HG03565 (cell line): ENCODE measurements around the gene LIN37.
"Not testable (repeated sequence)": the region's sequence is repeated elsewhere in the genome, so short reads cannot be mapped to it uniquely, and the experiment has no call there.

Experiments
- ATAC-seq: cut with Tn5 transposase; IDR thresholded peaks from one replicate; pipeline ENCODE4 v1.9.1; 2021; ENCODE audit warnings: mild to moderate bottlenecking, moderate library complexity; ENCODE audit not compliant: unreplicated experiment

Gene LIN37

DNA sequence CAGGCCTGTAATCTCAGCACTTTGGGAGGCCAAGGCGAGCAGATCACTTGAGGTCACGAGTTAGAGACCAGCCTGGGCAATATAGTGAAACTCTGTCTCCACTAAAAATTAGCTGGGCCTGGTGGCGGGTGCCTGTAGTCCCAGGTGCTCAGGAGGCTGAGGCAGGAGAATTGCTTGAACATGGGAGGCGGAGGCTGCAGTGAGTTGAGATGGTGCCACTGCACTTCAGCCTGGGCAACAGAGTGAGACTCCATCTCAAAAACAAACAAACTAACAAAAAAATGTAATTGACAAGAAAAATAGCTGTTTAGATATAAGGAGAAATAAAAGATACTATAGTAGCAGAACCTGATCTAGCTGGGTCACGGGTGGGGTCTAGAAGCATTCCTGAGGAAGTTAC, 24.0 kb downstream of the LIN37 start:
- not testable (repeated sequence) for ATAC-seq

DNA sequence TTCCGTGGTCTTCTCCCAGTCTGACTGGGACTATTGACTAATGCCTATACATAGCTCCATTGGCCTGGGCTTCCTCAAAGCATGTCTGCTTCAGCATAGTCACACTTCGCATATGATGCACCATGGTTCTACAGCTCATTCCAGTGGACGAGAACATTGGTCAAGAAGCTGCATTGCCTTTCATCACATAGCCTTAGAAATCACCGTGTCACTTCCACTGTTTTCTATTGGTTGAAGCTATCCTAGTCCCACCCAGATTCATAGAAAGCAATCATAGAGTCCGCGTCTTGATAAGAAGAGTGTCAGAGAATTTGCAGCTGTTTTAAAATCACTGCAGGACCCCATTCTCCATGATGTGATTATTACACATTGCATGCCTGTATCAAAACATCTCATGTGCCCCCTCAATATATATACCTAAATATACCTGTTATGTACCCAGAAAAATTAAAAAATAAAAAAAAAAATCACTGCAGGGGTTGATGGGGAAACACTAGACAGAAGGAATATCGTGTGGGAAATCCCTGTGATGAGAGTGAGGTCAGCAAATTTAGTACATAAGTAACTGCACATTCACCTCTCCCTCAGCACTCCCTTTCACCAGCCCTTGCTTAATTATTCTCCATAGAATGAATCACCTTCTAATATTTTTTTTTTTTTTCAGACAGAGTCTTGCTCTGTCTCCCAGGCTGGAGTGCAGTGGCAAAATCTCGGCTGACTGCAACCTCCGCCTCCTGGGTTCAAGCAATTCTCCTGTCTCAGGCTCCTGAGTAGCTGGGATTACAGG, 24.8 kb downstream of the LIN37 start:
- no peak for ATAC-seq

DNA sequence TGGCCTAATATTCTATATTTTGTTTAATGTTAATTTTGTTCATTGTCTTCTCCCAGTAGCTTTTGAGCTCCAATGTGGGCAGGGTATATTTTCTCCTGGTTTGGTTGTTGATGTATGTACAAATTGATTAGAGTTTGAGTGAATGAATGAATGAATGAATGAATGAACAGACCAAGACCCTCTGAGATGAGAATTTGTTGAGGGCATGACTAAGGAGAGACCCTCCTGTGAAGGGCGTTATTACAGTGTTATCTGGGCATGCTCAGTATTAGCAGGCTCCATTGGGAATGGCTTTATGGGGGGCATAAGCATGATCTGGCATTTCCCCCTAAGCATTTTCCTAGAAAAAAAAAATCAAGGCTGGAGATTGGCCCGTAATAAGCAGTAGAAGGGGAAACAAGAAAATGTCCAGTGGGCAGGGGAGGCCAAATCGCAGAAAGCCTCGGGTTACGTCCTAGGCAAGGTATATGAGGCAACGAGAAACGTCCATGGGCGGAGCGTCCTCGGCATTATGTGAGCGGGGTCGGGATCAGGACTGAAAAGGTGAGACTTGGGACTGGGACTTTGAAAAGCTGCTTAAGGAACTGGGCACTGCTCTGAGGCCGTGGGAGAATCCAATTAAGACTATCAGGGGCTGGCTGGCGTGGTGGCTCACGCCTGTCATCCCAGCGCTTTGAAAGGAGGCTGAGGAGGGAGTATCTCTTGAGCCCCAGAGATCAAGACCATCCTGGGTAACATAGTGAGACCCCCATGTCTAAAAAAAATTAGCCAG, 26.1 kb downstream of the LIN37 start:
- ATAC-seq: no peak

DNA sequence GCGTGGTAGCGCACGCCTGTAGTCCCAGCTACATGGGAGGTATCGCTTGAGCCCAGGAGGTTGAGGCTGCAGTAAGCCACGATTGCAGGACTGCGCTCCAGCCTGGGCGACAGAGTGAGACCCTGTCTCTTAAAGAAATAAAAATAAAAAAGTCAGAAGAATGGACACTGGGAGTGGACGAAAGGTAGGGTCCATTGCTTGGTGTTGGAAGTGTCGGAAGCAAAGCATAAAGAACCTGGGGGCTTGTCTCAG, 26.6 kb downstream of the LIN37 start:
- no peak for ATAC-seq

DNA sequence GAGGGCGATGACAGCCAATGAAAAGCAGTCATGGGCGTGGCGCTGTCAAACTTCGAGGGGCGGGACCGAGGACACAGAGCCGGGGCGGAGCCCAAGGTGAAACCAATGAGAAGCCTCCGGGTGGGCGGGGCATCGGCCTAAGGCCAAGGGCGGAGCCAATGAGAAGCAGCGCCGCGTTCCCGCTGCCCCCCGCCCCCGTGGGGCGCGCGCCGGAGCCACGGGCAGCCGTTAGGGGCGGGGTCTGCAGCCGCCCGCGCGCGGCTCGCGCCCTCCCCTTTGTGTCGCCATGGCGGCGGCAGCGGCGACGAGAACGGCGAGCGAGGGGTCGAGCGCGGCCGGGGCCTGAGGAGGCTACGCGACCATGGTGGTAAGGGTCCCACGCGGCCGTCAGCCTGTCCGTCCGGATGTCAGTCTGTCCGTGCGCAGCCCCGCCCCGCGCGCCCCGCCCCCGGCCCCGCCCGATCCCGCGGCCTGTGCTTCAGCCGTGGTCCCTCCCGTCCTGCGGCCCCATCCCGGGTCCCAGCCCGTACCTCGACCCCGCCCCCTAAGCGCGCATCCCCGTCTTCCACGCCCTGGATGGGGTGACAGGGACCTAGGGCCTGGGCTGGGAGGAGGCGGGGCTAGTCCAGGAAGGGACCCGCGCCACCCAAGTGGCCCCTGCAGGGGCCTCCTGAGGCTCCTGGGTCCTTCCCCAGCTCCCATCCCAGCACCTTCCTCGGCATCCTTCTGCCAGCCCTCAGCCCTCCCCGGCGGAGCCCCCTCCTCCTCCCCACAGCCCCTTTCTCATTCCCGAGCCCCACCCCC, 27.1 kb downstream of the LIN37 start, which contains the start of gene ARHGAP33:
TSS of gene ARHGAP33 (plus strand) at position 267 of the 804 bp plus-strand sequence. CDS start at position 362, 95 bp downstream.
- peak; percentile 92 for ATAC-seq

DNA sequence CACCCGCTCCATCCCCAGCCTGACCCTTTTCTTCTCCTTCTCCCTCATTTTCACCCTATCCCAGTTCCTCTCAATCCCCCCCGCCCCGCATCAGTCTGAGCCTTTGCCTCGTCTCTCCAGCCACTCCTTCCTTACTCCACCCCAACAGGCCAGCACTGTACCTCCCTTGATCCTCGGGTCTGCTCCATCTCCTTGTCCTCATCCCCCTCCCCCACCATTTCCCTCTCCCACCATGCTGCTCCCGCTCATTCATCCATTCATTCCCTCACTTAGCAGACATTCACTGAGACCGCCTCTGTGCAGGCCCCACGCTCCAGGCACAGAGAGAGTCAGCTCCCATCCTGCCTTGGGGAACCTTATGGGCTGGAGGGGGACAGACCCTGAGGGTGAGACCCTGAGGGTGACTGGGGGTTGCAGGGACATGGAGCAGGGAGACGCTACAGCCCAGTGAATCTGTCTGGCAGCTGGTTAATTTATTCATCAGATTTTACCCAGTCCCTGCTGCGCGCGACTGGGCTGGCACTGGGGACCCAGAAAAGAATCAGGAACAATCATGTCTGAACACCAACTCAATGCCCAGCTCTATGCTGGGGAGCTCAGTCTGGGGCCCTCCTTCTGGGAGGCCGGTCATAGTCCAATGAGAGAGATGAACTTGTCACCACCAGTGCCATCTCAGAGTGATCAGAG, 27.9 kb downstream of the LIN37 start:
- ATAC-seq: no peak

DNA sequence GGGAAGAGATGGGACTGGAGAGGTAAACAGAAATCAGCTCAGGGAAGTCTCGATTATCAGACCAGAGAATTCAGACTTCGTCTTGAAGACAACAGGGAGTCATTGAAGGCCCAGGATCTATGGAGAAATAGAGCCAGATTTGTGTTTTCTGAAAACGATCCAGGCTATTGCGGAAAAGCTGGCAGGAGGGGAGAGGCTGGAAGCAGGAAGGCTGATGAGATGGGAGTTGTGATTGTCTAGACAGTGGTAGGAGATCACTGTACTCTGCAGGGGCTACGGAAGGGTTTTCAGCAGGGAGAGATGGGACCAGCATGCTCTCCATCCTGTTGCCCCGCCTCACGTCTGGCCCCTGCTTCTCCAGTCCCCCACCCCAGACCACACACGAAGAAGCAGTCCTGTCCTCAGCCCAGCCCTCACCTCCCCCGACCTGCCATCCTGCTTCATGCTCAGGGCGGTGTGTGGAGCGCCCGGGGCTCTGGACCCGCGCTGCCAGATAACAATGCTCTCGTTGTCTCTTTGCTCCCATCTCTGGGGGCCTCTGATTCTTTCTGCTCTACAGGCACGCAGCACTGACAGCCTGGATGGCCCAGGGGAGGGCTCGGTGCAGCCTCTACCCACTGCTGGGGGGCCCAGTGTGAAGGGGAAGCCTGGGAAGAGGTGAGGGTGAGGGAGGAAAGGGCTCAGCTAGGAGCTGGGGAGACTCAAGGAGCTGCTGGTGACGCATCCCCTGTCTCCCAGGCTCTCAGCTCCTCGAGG, 28.9 kb downstream of the LIN37 start:
- ATAC-seq: no peak

DNA sequence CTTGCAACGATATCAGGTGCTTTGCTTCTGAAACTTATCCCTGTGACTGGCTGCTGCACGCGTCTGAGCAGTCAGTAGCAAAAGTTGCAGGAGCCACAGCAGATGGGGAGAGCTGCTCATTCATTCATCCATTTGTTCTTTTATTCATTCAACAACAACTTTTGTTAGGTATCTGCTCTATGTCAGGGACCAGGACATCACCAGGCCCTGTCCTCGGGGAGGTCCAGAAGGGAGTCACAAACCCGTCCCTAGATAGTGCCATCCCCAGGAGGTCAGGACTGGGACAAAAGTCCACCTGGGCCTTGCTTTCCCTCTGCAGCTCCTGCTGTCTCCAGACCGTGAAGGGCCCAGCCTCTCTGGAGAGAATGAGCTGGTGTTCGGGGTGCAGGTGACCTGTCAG, 29.6 kb downstream of the LIN37 start:
- ATAC-seq: no peak

DNA sequence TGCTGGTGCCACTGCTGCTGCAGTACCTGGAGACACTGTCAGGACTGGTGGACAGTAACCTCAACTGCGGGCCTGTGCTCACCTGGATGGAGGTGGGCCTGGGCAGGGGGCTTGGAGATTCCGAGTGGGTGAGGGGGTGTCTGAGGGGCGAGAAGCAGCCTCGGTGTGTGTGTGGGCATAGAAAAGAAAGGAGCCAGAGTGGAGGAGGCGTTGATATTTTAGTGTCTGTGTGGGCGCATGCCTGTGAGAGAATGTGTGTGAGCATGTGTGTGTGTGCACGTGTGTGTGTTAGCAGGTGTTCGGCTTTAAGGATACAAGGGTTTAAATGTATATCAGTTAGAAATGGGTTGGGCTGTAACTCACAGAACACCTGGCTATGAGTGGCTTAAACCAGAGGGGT, 30.7 kb downstream of the LIN37 start:
- no peak for ATAC-seq

DNA sequence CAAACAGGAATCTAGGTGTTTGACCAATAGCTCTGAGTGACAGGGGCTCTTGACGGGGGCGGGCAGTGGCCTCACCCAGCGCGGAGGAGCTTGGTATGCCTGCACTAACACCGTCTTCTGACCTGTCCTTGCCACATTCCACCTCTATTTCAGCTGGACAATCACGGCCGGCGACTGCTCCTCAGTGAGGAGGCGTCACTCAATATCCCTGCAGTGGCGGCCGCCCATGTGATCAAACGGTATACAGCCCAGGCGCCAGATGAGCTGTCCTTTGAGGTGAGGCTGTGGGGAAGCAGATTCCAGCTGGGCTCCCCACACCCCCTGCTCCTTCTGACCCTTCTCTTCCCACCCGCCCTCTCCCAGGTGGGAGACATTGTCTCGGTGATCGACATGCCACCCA, 31.7 kb downstream of the LIN37 start:
- no peak for ATAC-seq

DNA sequence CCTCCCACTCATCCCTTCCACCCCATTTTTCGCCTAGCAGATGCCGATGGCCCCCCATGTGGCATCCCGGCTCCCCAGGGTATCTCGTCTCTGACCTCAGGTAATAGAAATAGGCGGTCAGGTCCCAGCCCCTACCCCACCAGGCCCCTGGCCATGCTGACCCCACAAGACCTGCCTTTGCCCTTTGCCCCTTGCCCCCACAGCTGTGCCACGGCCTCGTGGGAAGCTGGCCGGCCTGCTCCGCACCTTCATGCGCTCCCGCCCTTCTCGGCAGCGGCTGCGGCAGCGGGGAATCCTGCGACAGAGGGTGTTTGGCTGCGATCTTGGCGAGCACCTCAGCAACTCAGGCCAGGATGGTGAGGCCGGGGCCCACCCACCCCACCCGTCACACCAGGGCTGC, 32.3 kb downstream of the LIN37 start:
- ATAC-seq: no peak

DNA sequence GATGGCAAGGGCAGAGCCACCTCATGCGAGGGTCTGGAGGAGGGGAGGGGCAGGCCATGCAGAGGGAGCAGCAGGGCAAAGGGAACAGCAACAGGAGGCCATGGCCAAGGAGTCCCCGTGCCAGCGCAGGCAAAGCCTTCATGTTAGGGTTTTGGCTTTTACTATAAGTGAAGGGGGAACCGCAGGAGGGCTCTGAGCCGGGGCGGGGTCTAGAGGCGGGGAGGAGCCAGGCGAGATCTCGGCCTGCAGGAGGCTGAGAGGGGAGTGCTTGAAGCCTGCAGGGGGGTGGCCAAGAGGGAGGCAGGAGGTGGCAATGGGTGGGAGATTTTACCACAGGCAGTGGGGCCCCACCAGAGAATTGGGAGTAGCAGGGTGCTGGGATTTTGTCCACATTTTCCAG, 33.3 kb downstream of the LIN37 start:
- no peak for ATAC-seq

DNA sequence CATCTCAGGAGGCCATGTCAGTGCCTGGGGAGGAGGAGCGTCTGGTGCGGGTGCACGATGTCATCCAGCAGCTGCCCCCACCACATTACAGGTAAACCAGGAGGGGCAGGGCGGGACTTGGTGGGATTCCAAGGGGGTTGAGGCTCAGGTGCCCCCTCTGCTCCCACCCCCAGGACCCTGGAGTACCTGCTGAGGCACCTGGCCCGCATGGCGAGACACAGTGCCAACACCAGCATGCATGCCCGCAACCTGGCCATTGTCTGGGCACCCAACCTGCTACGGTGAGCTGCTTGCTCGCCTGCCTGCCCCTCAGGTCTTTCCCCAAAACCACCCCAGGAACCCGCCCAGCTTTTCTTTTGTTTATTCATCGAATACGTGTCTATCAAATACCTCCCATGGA, 34.2 kb downstream of the LIN37 start:
- ATAC-seq: no peak

DNA sequence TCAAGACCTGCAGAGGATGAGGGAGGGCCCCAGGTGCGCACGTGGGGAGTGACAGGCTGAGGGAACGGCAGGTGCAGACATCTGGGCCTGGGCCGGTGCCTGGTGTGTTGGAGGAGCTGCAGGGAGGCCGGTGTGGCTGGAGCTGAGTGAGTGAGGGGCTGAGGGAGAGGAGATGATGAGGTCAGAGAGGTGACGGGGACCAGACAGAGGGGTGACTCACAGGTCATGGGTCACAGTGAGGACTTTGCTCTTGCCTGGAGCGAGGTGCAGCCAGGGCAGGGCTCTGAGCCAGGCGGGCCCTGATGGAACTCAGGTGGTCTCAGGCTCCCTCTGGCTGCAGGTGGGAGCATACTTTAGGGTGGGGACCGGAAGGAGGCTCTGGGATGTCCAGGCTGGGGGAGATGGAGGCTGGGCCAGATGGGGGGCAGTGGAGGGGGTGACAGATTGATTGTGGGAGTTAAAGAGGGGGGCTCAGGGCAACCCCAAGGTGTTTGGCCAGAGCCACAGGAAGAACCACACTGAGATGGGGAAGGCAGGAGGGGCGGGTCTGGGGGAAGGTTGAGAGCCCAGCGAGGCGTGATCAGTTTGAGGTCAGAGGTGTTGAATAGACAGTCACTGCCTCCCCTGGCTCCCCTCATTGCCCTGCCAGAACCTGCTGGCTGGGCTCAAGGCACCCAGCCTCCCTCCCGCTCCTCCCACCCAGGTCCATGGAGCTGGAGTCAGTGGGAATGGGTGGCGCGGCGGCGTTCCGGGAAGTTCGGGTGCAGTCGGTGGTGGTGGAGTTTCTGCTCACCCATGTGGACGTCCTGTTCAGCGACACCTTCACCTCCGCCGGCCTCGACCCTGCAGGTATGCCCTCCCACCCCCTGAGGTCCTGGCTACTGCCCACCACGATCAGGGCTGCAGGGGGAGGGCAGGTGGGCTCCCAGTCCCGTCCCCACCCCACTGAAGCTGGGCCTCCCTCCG, 35.4 kb downstream of the LIN37 start:
- ATAC-seq: no peak

DNA sequence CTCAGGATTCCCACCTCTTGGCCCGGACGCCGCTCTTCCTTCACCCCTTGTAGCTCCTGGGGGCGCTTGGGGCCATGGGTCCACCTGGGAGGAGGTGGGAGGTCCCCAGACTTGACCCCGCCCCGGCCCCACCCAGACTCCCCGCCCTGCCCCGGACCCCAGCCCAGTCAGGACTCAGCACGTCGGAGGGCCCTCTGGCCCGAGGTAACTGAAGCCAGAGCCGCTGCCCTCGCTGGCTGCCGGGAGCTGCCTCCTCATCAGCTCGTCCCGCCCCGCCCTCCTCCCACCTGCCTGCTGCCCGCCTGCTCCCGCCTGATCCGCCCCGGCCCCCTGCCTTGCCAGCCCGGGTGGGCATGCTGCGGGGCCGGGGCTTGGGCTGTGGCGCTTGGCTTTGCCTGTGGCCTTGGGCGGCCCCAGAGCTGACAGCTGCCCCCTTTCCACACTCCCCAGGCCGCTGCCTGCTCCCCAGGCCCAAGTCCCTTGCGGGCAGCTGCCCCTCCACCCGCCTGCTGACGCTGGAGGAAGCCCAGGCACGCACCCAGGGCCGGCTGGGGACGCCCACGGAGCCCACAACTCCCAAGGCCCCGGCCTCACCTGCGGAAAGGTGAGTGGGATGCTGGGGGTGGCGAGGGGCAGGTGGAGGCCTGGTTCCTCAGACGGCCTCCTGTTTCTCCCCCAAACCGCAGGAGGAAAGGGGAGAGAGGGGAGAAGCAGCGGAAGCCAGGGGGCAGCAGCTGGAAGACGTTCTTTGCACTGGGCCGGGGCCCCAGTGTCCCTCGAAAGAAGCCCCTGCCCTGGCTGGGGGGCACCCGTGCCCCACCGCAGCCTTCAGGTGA, 36.3 kb downstream of the LIN37 start:
- ATAC-seq: no peak

DNA sequence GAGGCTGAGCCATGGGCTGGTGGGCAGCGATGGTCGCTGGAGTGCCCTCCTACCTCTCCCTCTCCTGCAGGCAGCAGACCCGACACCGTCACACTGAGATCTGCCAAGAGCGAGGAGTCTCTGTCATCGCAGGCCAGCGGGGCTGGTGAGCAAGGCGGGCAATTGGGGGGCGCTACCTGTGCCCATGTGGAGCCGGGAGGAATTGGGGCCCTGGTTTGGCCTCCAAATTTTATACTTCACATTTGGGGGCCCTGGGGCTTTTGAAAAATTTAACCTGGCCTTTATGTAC, 36.9 kb downstream of the LIN37 start:
- no peak for ATAC-seq

DNA sequence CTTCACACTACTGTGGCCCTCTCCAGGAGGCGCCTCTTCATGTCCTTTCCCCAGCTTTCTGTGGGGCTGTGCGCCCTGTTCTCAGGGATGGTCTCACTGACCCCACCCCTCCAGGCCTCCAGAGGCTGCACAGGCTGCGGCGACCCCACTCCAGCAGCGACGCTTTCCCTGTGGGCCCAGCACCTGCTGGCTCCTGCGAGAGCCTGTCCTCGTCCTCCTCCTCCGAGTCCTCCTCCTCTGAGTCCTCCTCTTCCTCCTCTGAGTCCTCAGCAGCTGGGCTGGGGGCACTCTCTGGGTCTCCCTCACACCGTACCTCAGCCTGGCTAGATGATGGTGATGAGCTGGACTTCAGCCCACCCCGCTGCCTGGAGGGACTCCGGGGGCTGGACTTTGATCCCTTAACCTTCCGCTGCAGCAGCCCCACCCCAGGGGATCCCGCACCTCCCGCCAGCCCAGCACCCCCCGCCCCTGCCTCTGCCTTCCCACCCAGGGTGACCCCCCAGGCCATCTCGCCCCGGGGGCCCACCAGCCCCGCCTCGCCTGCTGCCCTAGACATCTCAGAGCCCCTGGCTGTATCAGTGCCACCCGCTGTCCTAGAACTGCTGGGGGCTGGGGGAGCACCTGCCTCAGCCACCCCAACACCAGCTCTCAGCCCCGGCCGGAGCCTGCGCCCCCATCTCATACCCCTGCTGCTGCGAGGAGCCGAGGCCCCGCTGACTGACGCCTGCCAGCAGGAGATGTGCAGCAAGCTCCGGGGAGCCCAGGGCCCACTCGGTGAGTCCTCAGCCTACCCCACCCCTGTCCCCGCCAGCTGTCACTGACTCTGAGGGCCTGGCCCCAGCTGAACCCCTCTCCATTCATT, 38.2 kb downstream of the LIN37 start:
- no peak for ATAC-seq
